Prostate gland (tissue), 2 donors: ENCODE data around the gene SYT6. TPM values are rescaled to one million over a fixed set of nuclear protein-coding genes. Genes with fewer than 3 reads are reported as not detected.

Source experiments
- DNase-seq: peaks from one replicate; pipeline ENCODE4 v3.0.0-alpha.2; 2019; ENCODE audit warnings: low spot score
- H3K27ac ChIP-seq, 2 donors: fragments of 200-600 bp; sonication (generic); 2 replicates each; pipeline ENCODE4 v1.5.1; 2017 to 2019
- H3K27me3 ChIP-seq: fragments of 200-600 bp; sonication (generic); replicated peaks from 2 replicates; pipeline ENCODE4 v1.5.1; 2019; ENCODE audit not compliant: insufficient read depth
- H3K36me3 ChIP-seq, 2 donors: fragments of 200-600 bp; sonication (generic); 1 replicate in 1 of 2; 2 replicates in 1 of 2; pipeline versions ENCODE4 v1.5.1 to v1.8.1; 2017 to 2019
- H3K4me1 ChIP-seq: fragments of 200-600 bp; sonication (generic); replicated peaks from 2 replicates; pipeline ENCODE4 v1.5.1; 2019
- H3K4me3 ChIP-seq, 2 donors: fragments of 200-600 bp; sonication (generic); 2 replicates each; pipeline ENCODE4 v1.5.1; 2017 to 2019
- H3K9me3 ChIP-seq: fragments of 200-600 bp; sonication (generic); 2 replicates; pipeline ENCODE4 v1.5.1; 2017
- POLR2A ChIP-seq: fragments of 450-650 bp; IDR thresholded peaks from one replicate; pipeline ENCODE4 v1.6.1; 2016; ENCODE audit warnings: antibody characterized with exemption, mild to moderate bottlenecking
- POLR2AphosphoS5 ChIP-seq: sonication (generic); formaldehyde crosslinking; IDR thresholded peaks from one replicate; pipeline ENCODE4 v1.6.1; 2017; ENCODE audit warnings: antibody characterized with exemption
- WGBS: methylation state at CpG from one replicate; pipeline ENCODE4 v1.1.5; 2018; 5-methylcytosine and 5-hydroxymethylcytosine counted together
- intact Hi-C: fragments of 100-400 bp; cut with DNase I; formaldehyde crosslinking; loops from one replicate; pipeline ENCODE4 v1.14.2; 2022
- total RNA-seq, 2 donors: library from RNA; depleted of rRNA; stranded (reverse); fragments of >200 nt; gene quantifications; one replicate each; pipeline ENCODE4 v1.1.0, GENCODE V29; 2016
- TF ChIP-seq, protein P1 (sequence below), 4 experiments: fragments of 200-600 bp in 2 of 4; fragments of 450-650 bp in 2 of 4; sonication (generic) in 2 of 4; IDR thresholded peaks; 1 replicate in 3 of 4; 2 replicates in 1 of 4; pipeline ENCODE4 v1.5.1; 2016 to 2019; ENCODE audit warnings: antibody characterized with exemption in 4 of 4, mild to moderate bottlenecking in 2 of 4, moderate library complexity in 2 of 4

Gene SYT6
- total RNA-seq, 2 donors from 2014 or later = 1.6 TPM; not detected in 1

DNA sequence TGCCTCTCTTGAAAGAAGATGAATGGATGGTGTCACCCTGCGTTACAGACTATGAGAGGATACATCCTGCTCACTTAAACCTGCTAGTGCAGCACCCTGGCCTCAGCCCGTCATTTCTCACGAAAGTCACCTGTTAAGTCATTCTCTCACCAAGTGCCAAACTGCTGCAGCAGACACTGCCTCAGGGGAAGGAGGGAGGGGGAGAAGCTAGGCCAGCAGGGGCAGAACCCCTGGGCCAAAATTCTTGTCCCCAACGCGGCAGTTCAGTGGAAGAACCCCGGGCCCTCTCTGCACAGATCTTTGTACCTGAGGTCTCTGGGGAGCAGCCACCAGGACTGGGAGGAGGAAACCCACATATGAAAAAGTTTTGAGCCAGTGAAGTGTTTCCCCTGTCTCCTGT, 37.6 kb downstream of the SYT6 start:
- H3K4me3 ChIP-seq = no peak overlapping the region
- no peak overlapping the region for H3K27ac ChIP-seq
- no peak for DNase-seq
- TF ChIP-seq POLR2AphosphoS5 = no peak
- TF ChIP-seq, protein P1, sequence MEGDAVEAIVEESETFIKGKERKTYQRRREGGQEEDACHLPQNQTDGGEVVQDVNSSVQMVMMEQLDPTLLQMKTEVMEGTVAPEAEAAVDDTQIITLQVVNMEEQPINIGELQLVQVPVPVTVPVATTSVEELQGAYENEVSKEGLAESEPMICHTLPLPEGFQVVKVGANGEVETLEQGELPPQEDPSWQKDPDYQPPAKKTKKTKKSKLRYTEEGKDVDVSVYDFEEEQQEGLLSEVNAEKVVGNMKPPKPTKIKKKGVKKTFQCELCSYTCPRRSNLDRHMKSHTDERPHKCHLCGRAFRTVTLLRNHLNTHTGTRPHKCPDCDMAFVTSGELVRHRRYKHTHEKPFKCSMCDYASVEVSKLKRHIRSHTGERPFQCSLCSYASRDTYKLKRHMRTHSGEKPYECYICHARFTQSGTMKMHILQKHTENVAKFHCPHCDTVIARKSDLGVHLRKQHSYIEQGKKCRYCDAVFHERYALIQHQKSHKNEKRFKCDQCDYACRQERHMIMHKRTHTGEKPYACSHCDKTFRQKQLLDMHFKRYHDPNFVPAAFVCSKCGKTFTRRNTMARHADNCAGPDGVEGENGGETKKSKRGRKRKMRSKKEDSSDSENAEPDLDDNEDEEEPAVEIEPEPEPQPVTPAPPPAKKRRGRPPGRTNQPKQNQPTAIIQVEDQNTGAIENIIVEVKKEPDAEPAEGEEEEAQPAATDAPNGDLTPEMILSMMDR (IDR thresholded peaks at IDR 0.05) = no peak
- TF ChIP-seq POLR2A = no peak
- H3K27me3 ChIP-seq = no peaks in the 10 kb centered on the region
- intact Hi-C loops = no loop called here
- no peaks in the 10 kb centered on the region for H3K9me3 ChIP-seq
- WGBS = 53% methylated on average over 6 of the region's 6 CpGs
- no peaks in the 10 kb centered on the region for H3K4me1 ChIP-seq
- no peaks in the 10 kb centered on the region for H3K36me3 ChIP-seq

DNA sequence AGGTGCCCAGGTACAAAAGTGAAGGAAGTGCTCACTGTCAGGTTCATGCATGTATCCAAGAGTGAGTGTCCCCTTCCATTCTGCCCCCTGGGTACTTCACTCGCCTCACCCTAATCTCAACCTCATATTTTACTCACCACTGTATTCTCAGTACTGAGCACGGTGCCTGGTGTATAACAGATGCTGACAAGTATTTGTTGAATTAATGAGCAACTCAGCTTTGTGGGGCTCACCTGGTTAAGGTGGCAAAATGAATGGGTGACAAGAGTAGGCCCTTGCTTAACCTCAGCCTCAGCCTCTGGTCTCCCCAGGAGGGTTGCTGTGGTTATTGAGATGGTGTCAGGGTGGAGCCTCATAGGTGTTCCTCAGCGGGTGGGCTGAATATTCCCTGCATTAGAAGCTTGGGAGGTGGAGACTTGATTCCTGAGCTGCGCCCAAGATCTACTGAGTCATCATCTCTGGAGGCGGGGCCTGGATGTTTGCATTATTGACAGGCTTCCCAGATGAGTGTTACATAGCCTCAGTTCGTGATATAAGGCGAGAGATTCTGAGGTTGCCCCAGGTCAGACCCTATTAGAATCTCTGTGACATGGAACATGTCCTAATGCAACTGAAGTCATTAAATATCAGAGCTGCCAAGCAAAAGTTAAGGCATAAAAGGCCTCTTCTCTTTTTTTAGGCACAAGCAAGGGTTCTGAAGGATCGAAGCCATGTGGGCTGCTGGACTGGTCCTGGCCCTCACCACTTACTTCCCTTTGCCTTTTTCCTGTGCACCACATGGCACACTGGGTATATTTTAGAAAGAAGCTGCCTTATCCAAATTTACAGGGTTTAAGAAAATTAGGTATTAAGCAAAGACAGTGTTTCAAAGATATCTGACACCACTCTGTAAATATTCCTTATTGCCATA, 39.2 kb downstream of the SYT6 start:
- no peak overlapping the region for H3K4me3 ChIP-seq
- WGBS = 78% methylated on average over 8 of the region's 8 CpGs
- intact Hi-C loops = no loop called here
- no peak overlapping the region for H3K27ac ChIP-seq
- no peak for TF ChIP-seq POLR2A
- TF ChIP-seq, protein P1 (IDR thresholded peaks at IDR 0.05) = no peak
- no peak for TF ChIP-seq POLR2AphosphoS5
- no peaks in the 10 kb centered on the region for H3K36me3 ChIP-seq
- H3K9me3 ChIP-seq = no peaks in the 10 kb centered on the region
- no peaks in the 10 kb centered on the region for H3K4me1 ChIP-seq
- no peak for DNase-seq
- no peaks in the 10 kb centered on the region for H3K27me3 ChIP-seq

DNA sequence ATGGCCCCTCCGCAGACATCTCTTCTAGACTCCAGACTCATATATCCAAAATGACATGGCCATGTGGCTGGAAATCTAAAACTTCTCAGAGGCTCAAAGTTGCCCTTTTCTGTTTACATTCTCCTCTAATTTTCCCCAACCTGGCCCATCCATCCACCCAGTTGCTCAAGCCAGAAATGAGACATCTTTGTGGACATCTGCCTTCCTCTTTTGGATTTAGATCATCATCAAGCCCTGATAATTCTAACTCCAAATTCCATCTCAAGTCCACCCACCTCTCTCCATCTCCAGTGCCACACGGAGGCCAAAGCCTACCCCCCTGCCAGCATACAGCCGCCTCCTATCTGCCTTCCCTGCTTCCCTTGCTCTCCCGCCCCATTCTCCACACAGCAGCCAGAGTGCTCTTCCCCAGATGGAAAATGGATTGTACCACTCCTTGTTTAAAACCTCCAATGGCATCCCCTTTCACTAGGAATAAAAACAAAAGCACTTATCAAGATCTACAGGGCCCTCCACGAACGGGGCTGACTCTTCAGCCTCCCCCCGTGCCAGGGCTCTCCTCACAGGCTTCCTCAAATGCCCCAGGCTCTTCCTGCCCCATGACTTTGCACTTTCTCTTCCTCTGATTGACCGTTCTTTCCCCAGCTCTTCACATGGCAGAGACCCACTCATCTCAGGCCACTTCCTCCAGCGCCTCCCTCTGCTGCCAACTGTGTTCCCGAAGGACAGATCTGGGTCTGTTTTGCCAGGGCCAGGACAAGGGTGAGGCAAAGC, 40.1 kb downstream of the SYT6 start:
- H3K4me1 ChIP-seq = no peaks in the 10 kb centered on the region
- 65% methylated on average over 10 of the region's 10 CpGs for WGBS
- intact Hi-C loops = no loop called here
- no peak overlapping the region for H3K4me3 ChIP-seq
- no peaks in the 10 kb centered on the region for H3K27me3 ChIP-seq
- no peaks in the 10 kb centered on the region for H3K9me3 ChIP-seq
- no peak for DNase-seq
- no peak overlapping the region for H3K27ac ChIP-seq
- no peaks in the 10 kb centered on the region for H3K36me3 ChIP-seq
- TF ChIP-seq POLR2AphosphoS5 (no peak), POLR2A (no peak)
- TF ChIP-seq, protein P1 (IDR thresholded peaks at IDR 0.05) = no peak

DNA sequence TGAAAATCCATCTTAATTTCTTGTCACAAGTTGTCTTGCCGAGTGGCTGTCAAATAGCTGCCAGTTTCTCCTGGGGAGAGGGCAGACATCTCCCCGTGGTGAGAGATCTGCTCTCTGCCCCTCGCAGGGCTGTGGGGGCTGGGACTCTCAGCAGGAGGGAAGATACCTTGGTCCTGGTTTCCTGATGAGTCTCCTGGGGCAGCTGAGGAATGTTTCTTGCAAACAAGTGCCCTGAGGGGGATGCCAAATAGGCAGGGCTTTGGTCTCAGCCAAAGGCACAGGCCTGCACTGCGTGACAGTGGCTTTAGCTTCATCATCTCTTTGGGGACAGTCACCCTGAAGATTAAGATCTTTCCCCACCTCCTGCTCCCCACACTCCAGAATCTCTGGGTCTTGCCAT, 40.9 kb downstream of the SYT6 start:
- Histone ChIP-seq H3K27me3 (no peaks in the 10 kb centered on the region), H3K36me3 (no peaks in the 10 kb centered on the region), H3K4me3 (no peak overlapping the region), H3K9me3 (no peaks in the 10 kb centered on the region), H3K27ac (no peak overlapping the region), H3K4me1 (no peaks in the 10 kb centered on the region)
- intact Hi-C loops = no loop called here
- DNase-seq = no peak
- TF ChIP-seq POLR2A (no peak), POLR2AphosphoS5 (no peak)
- TF ChIP-seq, protein P1 (IDR thresholded peaks at IDR 0.05) = no peak
- WGBS = 59% methylated on average over 4 of the region's 4 CpGs
